Trophoblast cell (in vitro differentiated cells and primary cell): Measurements from ENCODE around the gene FADD.
A peak's percentile ranks its signal among the peaks of the same experiment; 100 is the strongest.

ENCODE experiments used
- DNase-seq, 2 donors: peaks; one replicate each; pipeline ENCODE4 v3.0.0-alpha.2; 2016
- H2AFZ ChIP-seq: 2 replicates; pipeline ENCODE4 v1.6.1; 2013; ENCODE audit warnings: low read length, moderate library complexity, mild to moderate bottlenecking; ENCODE audit not compliant: insufficient read depth, poor library complexity
- H2AK5ac ChIP-seq: 2 replicates; pipeline ENCODE4 v1.6.1; 2013; ENCODE audit warnings: mild to moderate bottlenecking, low read length
- H2BK120ac ChIP-seq: 2 replicates; pipeline ENCODE4 v1.6.1; 2013; ENCODE audit warnings: low read length, mild to moderate bottlenecking, moderate library complexity; ENCODE audit not compliant: insufficient read depth, poor library complexity
- H2BK12ac ChIP-seq: 2 replicates; pipeline ENCODE4 v1.6.1; 2013; ENCODE audit warnings: mild to moderate bottlenecking, low read length, moderate library complexity
- H2BK5ac ChIP-seq: 2 replicates; pipeline ENCODE4 v1.6.1; 2013; ENCODE audit warnings: low read length, low read depth, moderate library complexity, mild to moderate bottlenecking; ENCODE audit not compliant: poor library complexity
- H3K14ac ChIP-seq: 2 replicates; pipeline ENCODE4 v1.6.1; 2013; ENCODE audit warnings: mild to moderate bottlenecking, low read length
- H3K18ac ChIP-seq: 2 replicates; pipeline ENCODE4 v1.6.1; 2013; ENCODE audit warnings: mild to moderate bottlenecking, low read length
- H3K23ac ChIP-seq: 2 replicates; pipeline ENCODE4 v1.6.1; 2013; ENCODE audit warnings: low read length
- H3K27ac ChIP-seq: 2 replicates; pipeline ENCODE4 v1.5.1; 2013; ENCODE audit warnings: low read depth, mild to moderate bottlenecking, inconsistent platforms, low read length, moderate library complexity
- H3K27me3 ChIP-seq: 2 replicates; pipeline ENCODE4 v1.6.1; 2013; ENCODE audit warnings: inconsistent platforms, mild to moderate bottlenecking, low read length, moderate library complexity; ENCODE audit not compliant: insufficient read depth
- H3K36me3 ChIP-seq, 2 experiments: 1 replicate in 1 of 2; 2 replicates in 1 of 2; pipeline ENCODE4 v1.6.1; 2013; ENCODE audit warnings: low read length in 2 of 2, mild to moderate bottlenecking in 2 of 2, moderate library complexity in 1 of 2; ENCODE audit not compliant: insufficient read depth in 2 of 2, control insufficient read depth in 1 of 2
- H3K4ac ChIP-seq: 2 replicates; pipeline ENCODE4 v1.6.1; 2013; ENCODE audit warnings: low read depth, mild to moderate bottlenecking, low read length, moderate library complexity
- H3K4me1 ChIP-seq, 2 experiments: 1 replicate in 1 of 2; 2 replicates in 1 of 2; pipeline ENCODE4 v1.6.1; 2013; ENCODE audit warnings: low read length in 2 of 2, mild to moderate bottlenecking in 2 of 2, moderate library complexity in 1 of 2; ENCODE audit not compliant: insufficient read depth in 2 of 2, control insufficient read depth in 1 of 2
- H3K4me2 ChIP-seq: 2 replicates; pipeline ENCODE4 v1.6.1; 2013; ENCODE audit warnings: inconsistent platforms, mild to moderate bottlenecking, low read length, moderate library complexity
- H3K4me3 ChIP-seq: 2 replicates; pipeline ENCODE4 v1.5.1; 2013; ENCODE audit warnings: mild to moderate bottlenecking, low read depth, low read length, inconsistent platforms
- H3K79me1 ChIP-seq: one replicate; pipeline ENCODE4 v1.6.1; 2013; ENCODE audit warnings: low read length
- H3K79me2 ChIP-seq: 2 replicates; pipeline ENCODE4 v1.6.1; 2013; ENCODE audit warnings: low read length, mild to moderate bottlenecking; ENCODE audit not compliant: control insufficient read depth, insufficient read depth, poor library complexity
- H3K9ac ChIP-seq: 2 replicates; pipeline ENCODE4 v1.6.1; 2013; ENCODE audit warnings: mild to moderate bottlenecking, low read length
- H3K9me3 ChIP-seq: 2 replicates; pipeline ENCODE4 v1.6.1; 2013; ENCODE audit warnings: low read depth, mild to moderate bottlenecking, control low read depth, inconsistent platforms, low read length; ENCODE audit not compliant: insufficient read depth
- H4K12ac ChIP-seq: 2 replicates; pipeline ENCODE4 v1.6.1; 2013; ENCODE audit warnings: low read depth, mild to moderate bottlenecking, low read length, moderate library complexity
- H4K8ac ChIP-seq: 2 replicates; pipeline ENCODE4 v1.6.1; 2013; ENCODE audit warnings: low read depth, mild to moderate bottlenecking, low read length, moderate library complexity
- H4K91ac ChIP-seq: one replicate; pipeline ENCODE4 v1.6.1; 2013; ENCODE audit warnings: low read depth, mild to moderate bottlenecking, low read length, moderate library complexity
- WGBS: extraction: QIAGEN DNeasy Blood & Tissue Kit; methylation state at CpG from one replicate; pipeline ENCODE4 v1.1.7; 2013; ENCODE audit warnings: missing lambda C conversion rate; ENCODE audit not compliant: insufficient read length, insufficient coverage; ENCODE audit errors: extremely low coverage; 5-methylcytosine and 5-hydroxymethylcytosine counted together

FADD gene

DNA sequence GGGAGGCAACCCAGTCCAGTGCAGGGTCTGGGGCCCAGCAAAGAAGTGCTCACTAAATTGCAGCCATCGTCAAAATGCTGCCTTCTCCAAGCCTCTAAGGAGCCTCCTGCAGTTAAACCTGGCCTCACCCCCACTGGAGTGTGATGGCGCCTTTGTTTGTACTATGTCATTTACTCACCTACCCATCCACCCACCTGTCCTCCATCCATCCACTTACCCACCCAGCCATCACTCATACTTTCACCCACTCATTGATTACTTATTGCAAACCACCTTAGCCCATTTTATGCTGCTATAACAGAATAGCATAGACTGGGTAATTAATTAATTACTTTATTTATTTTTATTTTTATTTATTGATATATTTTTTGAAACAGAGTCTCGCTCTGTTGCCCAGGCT is 38.6 kb downstream of the FADD start:
- H3K4me2 ChIP-seq = no peak overlapping the region
- H3K9me3 ChIP-seq = no peaks in the 10 kb centered on the region
- no peaks in the 10 kb centered on the region for H3K27me3 ChIP-seq
- H3K18ac ChIP-seq = no peak overlapping the region
- H2AFZ ChIP-seq = no peak overlapping the region
- H2BK120ac ChIP-seq = no peak overlapping the region
- no peak overlapping the region for H4K8ac ChIP-seq
- no CpG with 5 or more reads among the region's 3 CpGs for WGBS
- H3K4me1 ChIP-seq = peaks cover 6 to 16% of the 10 kb centered on the region in 2 experiments
- H3K4me3 ChIP-seq = no peak overlapping the region
- peaks cover 3% of the 10 kb centered on the region for H3K79me1 ChIP-seq
- no peak for DNase-seq
- H3K14ac ChIP-seq = no peak overlapping the region
- no peak overlapping the region for H2AK5ac ChIP-seq
- H4K91ac ChIP-seq = no peak overlapping the region
- H3K23ac ChIP-seq = no peak overlapping the region
- H2BK5ac ChIP-seq = no peak overlapping the region
- no peak overlapping the region for H3K9ac ChIP-seq
- no peak overlapping the region for H2BK12ac ChIP-seq
- no peak overlapping the region for H3K4ac ChIP-seq
- H3K79me2 ChIP-seq = no peaks in the 10 kb centered on the region
- H3K36me3 ChIP-seq = no peaks in the 10 kb centered on the region
- no peak overlapping the region for H3K27ac ChIP-seq
- no peak overlapping the region for H4K12ac ChIP-seq

DNA sequence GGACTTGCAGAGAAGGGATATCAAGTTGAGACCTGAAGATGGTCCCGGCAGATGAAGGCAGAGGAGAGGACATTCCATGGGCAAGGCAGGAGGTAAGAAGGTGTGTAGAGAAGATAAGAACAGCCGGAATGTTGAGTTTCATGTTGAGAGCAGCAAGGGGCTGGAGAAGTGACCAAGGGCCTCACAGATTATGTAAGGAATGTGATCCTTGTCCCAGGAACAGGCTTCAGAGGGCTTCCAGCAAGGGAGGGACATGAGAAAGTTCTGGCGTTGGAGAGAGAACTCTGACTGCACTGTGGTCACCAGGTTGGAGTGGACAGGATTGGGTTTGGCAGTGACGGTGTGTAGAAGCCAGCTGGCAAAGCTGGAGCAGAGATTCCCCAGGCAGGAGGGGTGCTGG is 39.8 kb downstream of the FADD start:
- H3K79me2 ChIP-seq = no peaks in the 10 kb centered on the region
- no peaks in the 10 kb centered on the region for H3K9me3 ChIP-seq
- H3K36me3 ChIP-seq = no peaks in the 10 kb centered on the region
- no peak overlapping the region for H4K8ac ChIP-seq
- H4K91ac ChIP-seq = no peak overlapping the region
- H2BK5ac ChIP-seq = peak overlapping the region; percentile 59
- H2BK12ac ChIP-seq = no peak overlapping the region
- H3K14ac ChIP-seq = no peak overlapping the region
- no peaks in the 10 kb centered on the region for H3K27me3 ChIP-seq
- no peak overlapping the region for H3K4ac ChIP-seq
- no CpG with 5 or more reads among the region's 4 CpGs for WGBS
- peak; percentile 70 to 93 for DNase-seq
- no peak overlapping the region for H3K18ac ChIP-seq
- no peak overlapping the region for H2AFZ ChIP-seq
- peak overlapping the region; percentile 59 for H3K27ac ChIP-seq
- no peak overlapping the region for H3K23ac ChIP-seq
- no peak overlapping the region for H3K9ac ChIP-seq
- H3K4me2 ChIP-seq = no peak overlapping the region
- H3K79me1 ChIP-seq = peaks cover 3% of the 10 kb centered on the region
- H3K4me3 ChIP-seq = no peak overlapping the region
- H4K12ac ChIP-seq = no peak overlapping the region
- H2BK120ac ChIP-seq = no peak overlapping the region
- H3K4me1 ChIP-seq = peaks cover 12 to 20% of the 10 kb centered on the region in 2 experiments
- no peak overlapping the region for H2AK5ac ChIP-seq

DNA sequence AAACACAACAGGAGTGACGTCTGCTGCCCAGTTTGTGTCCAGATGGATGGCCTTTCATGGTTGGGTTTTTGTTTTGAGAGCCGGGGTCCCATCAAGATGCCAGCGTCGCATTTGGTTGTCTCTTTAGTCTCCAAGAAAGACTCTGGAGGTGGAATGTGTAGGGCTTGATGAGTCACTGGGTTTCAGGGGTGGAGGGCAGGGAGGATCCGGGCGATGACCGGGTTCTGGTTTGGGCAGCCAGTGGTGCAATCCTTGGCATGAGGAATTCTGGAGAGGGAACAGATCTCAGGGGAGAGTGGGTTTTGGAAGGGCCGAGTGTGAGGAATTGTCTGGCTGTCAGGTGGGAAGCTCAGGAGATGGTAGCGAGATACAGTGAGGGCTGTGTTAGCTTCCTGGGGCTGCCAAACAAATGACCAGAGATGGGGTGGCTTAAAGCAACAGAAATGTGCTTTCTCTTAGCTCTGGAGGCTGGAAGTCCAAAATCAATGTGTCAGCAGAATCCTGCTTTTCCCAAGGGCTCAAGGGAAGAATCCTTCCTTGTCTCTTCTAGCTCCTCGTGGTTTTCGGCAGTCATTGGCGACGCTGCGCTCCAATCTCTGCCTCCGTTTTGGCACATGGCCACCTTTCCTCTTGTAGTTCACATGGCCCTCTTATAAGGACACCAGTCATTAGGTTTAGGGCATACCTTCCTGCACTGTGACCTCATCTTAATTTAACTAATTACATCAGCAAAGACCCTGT is 41.0 kb downstream of the FADD start:
- Histone ChIP-seq H3K23ac (no peak overlapping the region), H2BK12ac (peak overlapping the region; percentile 0), H3K79me1 (peaks cover 3% of the 10 kb centered on the region), H4K8ac (peak overlapping the region; percentile 71), H3K27ac (peak overlapping the region; percentile 22), H4K12ac (no peak overlapping the region), H3K4me2 (no peak overlapping the region), H3K9ac (no peak overlapping the region), H3K4me1 (peaks cover 12 to 20% of the 10 kb centered on the region in 2 experiments), H2AK5ac (peak overlapping the region; percentile 47), H2BK5ac (peak overlapping the region; percentile 57), H3K4me3 (no peak overlapping the region), H3K4ac (no peak overlapping the region), H3K18ac (no peak overlapping the region), H3K79me2 (no peaks in the 10 kb centered on the region), H3K27me3 (no peaks in the 10 kb centered on the region), H3K36me3 (no peaks in the 10 kb centered on the region), H3K14ac (no peak overlapping the region), H4K91ac (peak overlapping the region; percentile 72), H2AFZ (peak overlapping the region; percentile 35), H2BK120ac (no peak overlapping the region), H3K9me3 (no peaks in the 10 kb centered on the region)
- DNase-seq = peak; percentile 61 to 83
- no CpG with 5 or more reads among the region's 15 CpGs for WGBS

DNA sequence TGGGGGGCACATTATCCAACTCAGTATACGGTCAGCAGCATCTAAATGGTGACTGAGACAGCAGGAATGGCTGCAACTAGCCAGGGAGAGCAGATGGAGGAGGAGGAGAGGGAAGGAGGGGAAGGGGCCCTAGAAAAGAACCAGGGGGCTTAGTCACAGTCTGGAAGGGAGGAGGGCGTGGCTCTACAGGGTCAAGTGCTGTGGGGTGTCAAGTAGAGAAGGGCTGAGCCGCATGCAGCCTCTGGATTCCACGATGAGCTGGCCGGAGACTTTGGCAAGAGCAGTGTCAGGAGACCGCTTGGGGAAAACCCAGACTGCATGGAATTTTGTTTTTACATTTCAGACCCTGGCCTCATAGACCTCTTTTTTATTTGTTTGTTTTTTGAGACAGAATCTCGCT is 41.6 kb downstream of the FADD start:
- peak; percentile 76 to 80 for DNase-seq
- no peak overlapping the region for H2BK120ac ChIP-seq
- H4K12ac ChIP-seq = no peak overlapping the region
- H3K36me3 ChIP-seq = no peaks in the 10 kb centered on the region
- H2AFZ ChIP-seq = no peak overlapping the region
- no peak overlapping the region for H3K14ac ChIP-seq
- no peak overlapping the region for H3K4me2 ChIP-seq
- no peak overlapping the region for H2AK5ac ChIP-seq
- H3K9ac ChIP-seq = no peak overlapping the region
- no peaks in the 10 kb centered on the region for H3K27me3 ChIP-seq
- no peaks in the 10 kb centered on the region for H3K79me2 ChIP-seq
- peak overlapping the region; percentile 4 for H4K8ac ChIP-seq
- no peak overlapping the region for H3K23ac ChIP-seq
- peaks cover 12 to 20% of the 10 kb centered on the region in 2 experiments for H3K4me1 ChIP-seq
- no peak overlapping the region for H3K4ac ChIP-seq
- H4K91ac ChIP-seq = peak overlapping the region; percentile 72
- peak overlapping the region; percentile 2 for H2BK5ac ChIP-seq
- H3K4me3 ChIP-seq = no peak overlapping the region
- H3K18ac ChIP-seq = no peak overlapping the region
- no CpG with 5 or more reads among the region's 7 CpGs for WGBS
- no peak overlapping the region for H3K27ac ChIP-seq
- H3K79me1 ChIP-seq = peaks cover 3% of the 10 kb centered on the region
- no peaks in the 10 kb centered on the region for H3K9me3 ChIP-seq
- no peak overlapping the region for H2BK12ac ChIP-seq
